ENCODE measurements around the gene ZNF217.
"Not testable (repeated sequence)": the region's sequence is repeated elsewhere in the genome, so short reads cannot be mapped to it uniquely, and the experiment has no call there.

- TF ChIP-seq EZH2phosphoT487 (IDR thresholded peaks at IDR 0.05; ENCODE audit: borderline replicate concordance, low read length): not testable (repeated sequence)
- TF ChIP-seq, protein P1, sequence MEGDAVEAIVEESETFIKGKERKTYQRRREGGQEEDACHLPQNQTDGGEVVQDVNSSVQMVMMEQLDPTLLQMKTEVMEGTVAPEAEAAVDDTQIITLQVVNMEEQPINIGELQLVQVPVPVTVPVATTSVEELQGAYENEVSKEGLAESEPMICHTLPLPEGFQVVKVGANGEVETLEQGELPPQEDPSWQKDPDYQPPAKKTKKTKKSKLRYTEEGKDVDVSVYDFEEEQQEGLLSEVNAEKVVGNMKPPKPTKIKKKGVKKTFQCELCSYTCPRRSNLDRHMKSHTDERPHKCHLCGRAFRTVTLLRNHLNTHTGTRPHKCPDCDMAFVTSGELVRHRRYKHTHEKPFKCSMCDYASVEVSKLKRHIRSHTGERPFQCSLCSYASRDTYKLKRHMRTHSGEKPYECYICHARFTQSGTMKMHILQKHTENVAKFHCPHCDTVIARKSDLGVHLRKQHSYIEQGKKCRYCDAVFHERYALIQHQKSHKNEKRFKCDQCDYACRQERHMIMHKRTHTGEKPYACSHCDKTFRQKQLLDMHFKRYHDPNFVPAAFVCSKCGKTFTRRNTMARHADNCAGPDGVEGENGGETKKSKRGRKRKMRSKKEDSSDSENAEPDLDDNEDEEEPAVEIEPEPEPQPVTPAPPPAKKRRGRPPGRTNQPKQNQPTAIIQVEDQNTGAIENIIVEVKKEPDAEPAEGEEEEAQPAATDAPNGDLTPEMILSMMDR (IDR thresholded peaks at IDR 0.05; ENCODE audit: low read depth, low read length, poor library complexity, severe bottlenecking): not testable (repeated sequence)
These were observed at the start of gene ZNF217 for GRCh38 chr20:53593466-53594007.
